ENCODE data around the gene EOMES. TPM values are rescaled to one million over a fixed set of nuclear protein-coding genes. Genes with fewer than 3 reads are reported as not detected.

The EOMES gene
- total RNA-seq, 4 donors from 2014 or later: 0.13 TPM; not detected in 3

DNA sequence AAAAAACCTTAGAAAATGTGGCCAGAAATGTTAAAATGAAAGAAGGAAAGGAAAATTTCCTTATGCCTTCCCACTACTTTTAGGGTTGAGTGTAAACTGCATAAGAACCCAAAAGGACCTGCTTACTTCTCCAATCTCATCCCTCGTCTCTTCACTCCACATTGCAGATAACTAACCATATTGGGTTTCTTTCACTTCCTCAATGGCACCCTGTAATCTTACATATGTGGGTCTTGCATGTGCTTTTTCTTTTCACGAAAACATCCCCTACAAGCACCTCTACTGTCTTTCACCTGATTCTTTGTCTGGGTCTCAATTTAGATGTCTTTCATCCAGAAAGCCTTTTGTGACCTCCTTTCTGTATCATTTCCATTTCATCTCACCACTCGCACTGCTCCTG is 23.1 kb downstream of the EOMES start:
- H3K4me3 ChIP-seq (ENCODE audit: low read depth, poor library complexity, severe bottlenecking): no peak overlapping the region
- intact Hi-C loops (cut with DNase I; ENCODE audit: low total_unique reads): no loop called here
- WGBS, 2 donors: 81 to 85% methylated on average over 3 of the region's 3 CpGs
- TF ChIP-seq POLR2A (IDR thresholded peaks at IDR 0.05): no peak
- TF ChIP-seq, protein P1, sequence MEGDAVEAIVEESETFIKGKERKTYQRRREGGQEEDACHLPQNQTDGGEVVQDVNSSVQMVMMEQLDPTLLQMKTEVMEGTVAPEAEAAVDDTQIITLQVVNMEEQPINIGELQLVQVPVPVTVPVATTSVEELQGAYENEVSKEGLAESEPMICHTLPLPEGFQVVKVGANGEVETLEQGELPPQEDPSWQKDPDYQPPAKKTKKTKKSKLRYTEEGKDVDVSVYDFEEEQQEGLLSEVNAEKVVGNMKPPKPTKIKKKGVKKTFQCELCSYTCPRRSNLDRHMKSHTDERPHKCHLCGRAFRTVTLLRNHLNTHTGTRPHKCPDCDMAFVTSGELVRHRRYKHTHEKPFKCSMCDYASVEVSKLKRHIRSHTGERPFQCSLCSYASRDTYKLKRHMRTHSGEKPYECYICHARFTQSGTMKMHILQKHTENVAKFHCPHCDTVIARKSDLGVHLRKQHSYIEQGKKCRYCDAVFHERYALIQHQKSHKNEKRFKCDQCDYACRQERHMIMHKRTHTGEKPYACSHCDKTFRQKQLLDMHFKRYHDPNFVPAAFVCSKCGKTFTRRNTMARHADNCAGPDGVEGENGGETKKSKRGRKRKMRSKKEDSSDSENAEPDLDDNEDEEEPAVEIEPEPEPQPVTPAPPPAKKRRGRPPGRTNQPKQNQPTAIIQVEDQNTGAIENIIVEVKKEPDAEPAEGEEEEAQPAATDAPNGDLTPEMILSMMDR (IDR thresholded peaks at IDR 0.05): no peak
- no peak for DNase-seq (ENCODE audit: low spot score in 2 of 2)

DNA sequence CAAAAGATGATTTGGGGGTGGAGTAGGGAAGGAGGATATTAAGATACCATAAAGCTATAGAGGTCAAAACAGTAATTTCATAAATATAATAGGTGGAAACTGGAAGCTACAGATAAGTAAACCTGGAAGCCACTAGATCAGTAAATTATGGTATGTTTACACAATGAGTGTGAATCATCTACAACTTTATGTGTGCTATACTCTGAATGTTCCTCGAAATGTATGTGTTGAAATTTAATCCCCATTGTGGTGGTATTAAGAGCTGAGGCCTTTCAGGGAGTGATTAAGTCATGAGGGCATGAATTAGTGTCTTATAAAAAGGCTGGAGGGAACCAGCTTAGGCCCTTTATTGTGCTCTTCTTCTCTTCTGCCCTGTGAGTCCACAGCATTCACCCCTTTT is 25.2 kb downstream of the EOMES start:
- 54 to 69% methylated on average over 1 of the region's 1 CpG for WGBS, 2 donors
- DNase-seq (ENCODE audit: low spot score in 2 of 2): no peak
- TF ChIP-seq, protein P1 (IDR thresholded peaks at IDR 0.05): no peak
- no peak for TF ChIP-seq POLR2A (IDR thresholded peaks at IDR 0.05)
- intact Hi-C loops (cut with DNase I; ENCODE audit: low total_unique reads): no loop called here
- no peak overlapping the region for H3K4me3 ChIP-seq (ENCODE audit: low read depth, poor library complexity, severe bottlenecking)

DNA sequence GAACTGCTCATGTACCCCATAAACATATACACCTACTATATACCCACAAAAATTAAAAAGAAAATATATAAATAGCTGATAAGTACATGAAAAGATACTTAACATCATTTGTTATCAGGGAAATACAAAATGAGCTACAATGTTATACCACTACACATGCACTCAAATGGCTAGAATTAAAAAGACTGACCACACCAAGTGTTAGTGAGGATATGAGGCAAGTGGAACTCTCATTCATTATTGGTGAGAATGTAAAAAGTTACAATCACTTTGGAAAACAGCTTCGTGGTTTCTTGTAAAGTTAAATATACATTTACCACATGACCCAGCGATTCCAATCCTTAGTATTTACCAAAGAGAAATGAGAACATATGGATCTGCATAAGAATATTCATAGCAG is 26.5 kb downstream of the EOMES start:
- 91 to 95% methylated on average over 2 of the region's 2 CpGs for WGBS, 2 donors
- intact Hi-C loops (cut with DNase I; ENCODE audit: low total_unique reads): no loop called here
- no peak for TF ChIP-seq POLR2A (IDR thresholded peaks at IDR 0.05)
- TF ChIP-seq, protein P1 (IDR thresholded peaks at IDR 0.05): no peak

DNA sequence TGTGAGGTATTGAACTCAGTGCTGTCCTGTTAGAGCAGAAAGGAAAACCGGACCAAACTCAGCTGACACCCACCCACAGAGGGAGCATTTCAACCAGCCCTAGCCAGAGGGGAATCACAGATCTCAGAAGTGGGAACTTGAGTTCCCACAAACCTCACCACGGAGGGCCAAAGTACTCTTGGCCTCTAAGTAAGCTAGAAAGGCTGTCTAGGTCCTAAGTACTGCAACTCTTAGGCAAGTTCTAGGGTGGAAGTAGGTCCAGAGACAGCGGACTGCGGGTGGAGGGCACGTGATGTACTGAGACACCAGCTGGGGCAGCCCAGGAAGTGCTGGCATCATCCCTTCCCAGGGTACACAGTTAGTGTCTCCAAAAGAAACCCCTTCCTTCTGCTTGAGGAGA is 34.1 kb downstream of the EOMES start:
- intact Hi-C loops (cut with DNase I; ENCODE audit: low total_unique reads): loop anchor here (10.0 kb wide), 1 partner anchor 383 kb away; no protein-coding TSS in a partner anchor
- TF ChIP-seq, protein P1 (IDR thresholded peaks at IDR 0.05): no peak
- TF ChIP-seq POLR2A (IDR thresholded peaks at IDR 0.05): no peak
- H3K4me3 ChIP-seq (ENCODE audit: low read depth, poor library complexity, severe bottlenecking): no peak overlapping the region
- no peak for DNase-seq (ENCODE audit: low spot score in 2 of 2)
- WGBS, 2 donors: 80 to 83% methylated on average over 5 of the region's 5 CpGs

More for the DNA sequence above, 26.5 kb downstream of the EOMES start:
- no peak overlapping the region for H3K4me3 ChIP-seq (ENCODE audit: low read depth, poor library complexity, severe bottlenecking)
- no peak for DNase-seq (ENCODE audit: low spot score in 2 of 2)

DNA sequence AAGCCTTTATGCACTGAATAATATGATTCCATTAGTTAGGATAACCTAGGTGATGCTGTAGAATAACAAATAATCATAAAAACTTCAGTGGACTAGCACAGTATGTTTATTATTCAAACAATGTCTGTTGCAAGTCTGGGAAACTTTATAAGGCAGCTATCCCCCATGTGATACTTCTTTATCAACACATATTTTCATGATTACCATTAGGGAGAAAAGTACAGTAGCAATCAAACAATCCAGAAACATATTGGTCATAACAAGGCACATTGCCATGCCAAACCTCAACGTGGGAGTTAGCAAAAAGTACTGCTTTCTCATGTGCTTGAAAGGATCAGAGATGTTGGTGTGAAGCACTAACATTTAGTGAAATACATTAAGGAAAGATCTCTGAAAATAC is 35.5 kb downstream of the EOMES start:
- WGBS, 2 donors: 40 to 44% methylated on average over 1 of the region's 1 CpG
- DNase-seq (ENCODE audit: low spot score in 2 of 2): no peak
- intact Hi-C loops (cut with DNase I; ENCODE audit: low total_unique reads): loop anchor here (10.0 kb wide), 1 partner anchor 382 kb away; no protein-coding TSS in a partner anchor
- no peak overlapping the region for H3K4me3 ChIP-seq (ENCODE audit: low read depth, poor library complexity, severe bottlenecking)
- no peak for TF ChIP-seq POLR2A (IDR thresholded peaks at IDR 0.05)
- TF ChIP-seq, protein P1 (IDR thresholded peaks at IDR 0.05): no peak

DNA sequence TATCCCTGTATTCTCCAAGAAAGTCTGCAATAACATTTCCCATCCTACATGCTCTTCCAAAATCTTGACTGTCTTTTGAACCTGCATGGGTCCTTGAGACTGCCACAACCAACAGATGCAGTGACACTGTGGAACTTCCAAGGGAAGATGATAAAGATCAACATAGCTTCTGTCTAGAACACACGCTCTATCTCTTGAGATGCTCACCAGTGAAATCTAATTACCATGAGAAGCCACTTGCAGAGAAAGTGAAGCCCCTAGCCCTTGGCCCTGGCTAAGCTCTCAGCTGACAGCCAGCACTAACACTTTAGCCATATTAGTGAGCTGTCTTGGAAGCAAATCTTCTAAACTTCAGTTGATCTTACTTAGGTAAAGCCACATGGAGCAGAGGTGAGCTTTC is 36.6 kb downstream of the EOMES start:
- 62 to 91% methylated on average over 1 of the region's 1 CpG for WGBS, 2 donors
- H3K4me3 ChIP-seq (ENCODE audit: low read depth, poor library complexity, severe bottlenecking): no peak overlapping the region
- DNase-seq (ENCODE audit: low spot score in 2 of 2): no peak
- intact Hi-C loops (cut with DNase I; ENCODE audit: low total_unique reads): loop anchor here (10.0 kb wide), 1 partner anchor 381 kb away; no protein-coding TSS in a partner anchor
- TF ChIP-seq POLR2A (IDR thresholded peaks at IDR 0.05): no peak
- TF ChIP-seq, protein P1 (IDR thresholded peaks at IDR 0.05): no peak
